Renal pelvis (tissue), 4 donors: ENCODE results near the gene HEATR5B. TPM values are rescaled to one million over a fixed set of nuclear protein-coding genes. Genes with fewer than 3 reads are reported as not detected.
"Not testable (repeated sequence)": the region's sequence is repeated elsewhere in the genome, so short reads cannot be mapped to it uniquely, and the experiment has no call there.

ENCODE experiments used
- DNase-seq: peaks from one replicate; pipeline ENCODE4 v3.0.0-alpha.2; 2013
- polyA plus RNA-seq, 3 donors: library from polyadenylated mRNA; unstranded; fragments of 120-200 nt; gene quantifications; one replicate each; pipeline ENCODE4 v1.2.1, GENCODE V29; 2013; ENCODE audit not compliant: insufficient read length in 3 of 3

Gene HEATR5B
- polyA plus RNA-seq, 3 donors: 20.8 to 27.0 (median 23.3) TPM

- no peak for DNase-seq
These were observed 3.9 kb downstream of the HEATR5B start for GRCh38 chr2:37080266-37080665.

GRCh38 chr2:37070931-37071330 lies 13.2 kb downstream of the HEATR5B start:
- DNase-seq: no peak

DNA sequence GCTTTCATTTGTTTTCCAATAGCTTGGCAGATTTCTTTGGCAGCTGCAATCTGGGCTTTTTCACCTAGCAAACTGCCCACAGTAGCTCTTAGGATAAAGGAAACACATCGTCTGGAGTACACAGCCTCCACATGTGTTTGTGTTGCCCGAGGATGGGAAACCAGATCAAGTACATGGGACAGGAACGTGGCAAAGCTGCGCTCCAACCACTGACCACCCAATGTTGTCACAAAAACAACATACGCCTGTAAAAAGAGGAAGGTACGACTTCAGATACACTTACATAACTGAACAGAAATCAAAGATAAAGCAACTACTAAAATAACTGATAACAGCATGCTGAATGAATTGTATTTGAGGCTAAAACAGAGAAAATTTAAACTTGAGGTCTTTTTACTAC lies 15.5 kb downstream of the HEATR5B start:
- no peak for DNase-seq

GRCh38 chr2:37061776-37062175 lies 22.4 kb downstream of the HEATR5B start:
- DNase-seq: no peak

DNA sequence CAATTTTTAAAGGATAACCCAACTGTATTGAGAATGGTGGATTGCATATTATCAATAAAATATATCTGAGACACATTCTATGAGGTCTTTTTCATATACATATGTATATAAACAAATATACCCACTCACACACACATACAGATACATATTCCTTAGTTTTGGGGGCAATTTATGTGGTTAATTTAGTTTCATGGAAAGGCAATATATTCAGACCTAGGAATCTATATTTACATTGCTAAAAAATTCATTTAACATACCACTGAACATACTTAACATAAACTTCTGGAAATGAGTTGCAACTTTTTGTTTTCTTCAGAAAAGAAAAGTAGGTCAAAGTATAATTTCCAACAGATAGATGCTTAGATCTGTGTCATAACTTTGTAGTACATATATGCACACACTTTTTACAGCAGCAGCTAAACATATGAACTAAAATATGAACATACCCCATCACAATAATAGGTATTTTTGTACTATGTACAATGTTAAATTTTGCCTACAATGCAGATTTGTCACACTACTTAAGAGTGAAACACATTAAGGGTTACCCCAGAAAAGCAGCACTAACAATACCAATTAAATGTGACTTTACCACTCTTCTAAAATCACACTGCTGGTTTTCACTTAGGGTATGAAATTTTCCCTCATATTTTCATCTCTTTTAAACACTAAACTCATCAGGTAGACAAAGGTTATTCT lies 23.0 kb downstream of the HEATR5B start:
- no peak for DNase-seq

DNA sequence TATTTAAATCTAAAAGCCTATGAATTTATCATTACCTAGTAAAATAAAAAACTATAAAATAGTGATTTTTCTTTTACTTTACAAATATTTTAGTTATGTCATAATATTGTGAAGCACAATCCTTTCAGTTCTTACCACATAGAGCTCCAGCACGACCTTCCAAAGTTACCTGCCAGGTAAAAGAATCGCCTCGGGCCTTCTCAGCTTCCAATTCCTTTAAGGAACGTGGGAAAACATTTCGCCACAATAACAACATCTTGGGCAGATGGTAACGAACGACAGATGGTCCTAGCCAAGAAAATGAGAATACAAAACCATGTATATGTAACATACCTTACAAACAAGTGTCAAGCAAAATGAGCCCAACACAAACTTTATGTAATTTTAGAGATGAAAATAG lies 23.7 kb downstream of the HEATR5B start:
- no peak for DNase-seq

- DNase-seq: no peak
These were observed 24.3 kb downstream of the HEATR5B start for GRCh38 chr2:37059841-37060240.

DNA sequence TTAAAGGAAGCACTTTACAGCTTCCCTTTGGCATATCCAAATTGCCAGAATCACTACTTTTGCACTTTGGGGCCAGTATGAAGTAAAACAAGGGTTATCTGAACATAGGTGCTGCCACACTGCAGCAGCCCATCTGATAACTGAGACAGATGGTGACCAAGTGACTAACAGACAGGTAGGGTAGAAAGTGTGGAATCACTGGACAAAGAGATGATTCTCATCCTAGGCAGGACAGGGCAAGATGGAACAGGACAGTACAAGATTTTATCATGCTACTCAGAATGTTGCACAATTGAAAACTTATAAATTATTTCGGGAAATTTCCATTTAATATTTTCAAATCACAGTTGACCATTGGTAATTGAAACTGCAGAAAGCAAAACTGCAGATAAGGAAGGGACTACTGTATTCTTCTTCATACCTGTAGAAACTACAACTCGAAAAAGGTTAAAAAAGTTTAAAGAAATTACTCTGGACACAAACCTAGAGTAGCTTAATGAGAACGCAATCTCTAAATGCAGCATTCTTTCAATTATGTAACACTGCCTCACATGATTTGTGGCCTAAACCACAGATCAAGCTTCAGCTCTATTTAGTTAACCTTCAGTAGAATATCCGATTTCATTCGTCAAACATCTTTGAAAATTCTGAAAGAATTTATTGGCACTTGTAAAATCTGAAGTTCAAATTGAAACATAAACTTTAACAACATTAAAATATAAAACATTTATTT lies 31.4 kb downstream of the HEATR5B start:
- no peak for DNase-seq

DNA sequence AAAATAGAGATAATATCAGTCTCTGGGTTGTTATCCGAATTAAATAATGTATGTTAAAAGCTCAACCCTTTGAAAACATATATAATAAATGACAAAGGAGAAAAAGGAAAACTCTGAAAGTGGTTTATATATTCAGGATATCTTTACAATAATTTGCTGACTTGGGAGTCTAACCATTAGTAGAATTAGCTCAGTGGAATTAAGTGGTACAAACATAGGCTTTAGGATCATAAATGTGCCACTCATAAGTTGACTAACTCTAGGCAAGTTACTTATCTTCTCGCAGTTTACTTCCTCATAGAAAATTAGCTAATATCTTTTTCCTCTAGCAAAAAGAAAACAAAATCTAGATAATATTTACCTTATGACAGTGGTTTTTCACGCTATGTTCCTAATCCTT lies 44.6 kb downstream of the HEATR5B start:
- no peak for DNase-seq

GRCh38 chr2:37037771-37038170 lies 46.4 kb downstream of the HEATR5B start:
- DNase-seq: no peak

DNA sequence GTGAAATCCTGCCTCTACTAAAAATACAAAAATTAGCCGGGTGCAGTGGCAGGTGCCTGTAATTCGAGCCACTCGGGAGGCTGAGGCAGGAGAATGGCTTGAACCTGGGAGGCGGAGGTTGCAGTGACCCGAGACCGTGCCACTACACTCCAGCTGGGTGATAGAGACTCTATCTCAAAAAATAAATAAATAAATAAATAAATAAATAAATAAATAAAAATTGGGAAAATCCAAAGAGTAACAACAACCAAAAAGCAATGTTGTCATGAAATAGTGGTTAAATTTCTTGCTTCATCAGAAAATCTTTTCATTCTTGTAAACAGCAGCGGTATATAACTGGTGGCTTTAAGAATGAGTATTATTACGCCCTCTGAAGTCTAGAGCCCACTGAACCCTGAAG lies 54.4 kb downstream of the HEATR5B start:
- no peak for DNase-seq

- DNase-seq: no peak
These were observed 58.1 kb downstream of the HEATR5B start for GRCh38 chr2:37026050-37026449.

DNA sequence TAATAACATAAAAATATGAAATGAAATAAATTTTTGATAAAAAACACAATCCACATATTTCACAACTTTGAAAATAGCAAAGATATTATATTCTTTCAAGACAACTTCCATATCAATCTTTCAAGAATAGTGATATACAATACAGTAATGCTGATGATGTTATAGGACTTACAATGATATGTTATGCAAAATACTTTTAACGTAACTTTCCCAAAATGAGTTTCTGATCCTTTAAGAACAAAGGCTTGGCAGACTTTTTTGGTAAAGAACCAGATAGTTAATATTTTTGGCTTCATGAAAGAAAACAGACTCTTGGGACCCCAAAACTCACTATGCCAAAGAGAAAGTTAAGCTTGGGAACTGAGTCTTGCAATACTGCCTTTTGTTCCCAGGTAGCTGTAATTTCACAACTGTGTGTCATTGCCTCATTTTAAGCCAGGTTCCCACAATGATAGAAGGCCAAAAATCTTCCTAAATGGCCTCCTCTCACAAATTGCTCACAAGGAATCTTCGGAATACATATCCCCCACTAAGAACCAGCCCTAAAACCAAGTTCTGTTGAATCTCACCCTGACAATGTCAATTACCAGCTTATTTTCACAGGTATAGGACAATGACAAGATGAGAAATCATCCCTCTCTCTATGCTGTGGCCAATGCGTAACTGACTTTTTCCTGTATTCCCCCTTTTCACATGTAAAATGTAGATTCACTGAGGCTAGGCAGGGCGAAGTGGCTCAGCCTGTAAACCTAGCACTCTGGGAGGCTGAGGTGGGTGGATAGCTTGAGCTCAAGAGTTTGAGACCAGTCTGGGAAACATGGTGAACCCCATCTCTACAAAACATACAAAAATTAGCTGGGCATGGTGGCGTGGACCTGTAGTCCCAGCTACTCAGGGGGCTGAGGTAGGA lies 63.0 kb downstream of the HEATR5B start:
- DNase-seq: no peak

DNA sequence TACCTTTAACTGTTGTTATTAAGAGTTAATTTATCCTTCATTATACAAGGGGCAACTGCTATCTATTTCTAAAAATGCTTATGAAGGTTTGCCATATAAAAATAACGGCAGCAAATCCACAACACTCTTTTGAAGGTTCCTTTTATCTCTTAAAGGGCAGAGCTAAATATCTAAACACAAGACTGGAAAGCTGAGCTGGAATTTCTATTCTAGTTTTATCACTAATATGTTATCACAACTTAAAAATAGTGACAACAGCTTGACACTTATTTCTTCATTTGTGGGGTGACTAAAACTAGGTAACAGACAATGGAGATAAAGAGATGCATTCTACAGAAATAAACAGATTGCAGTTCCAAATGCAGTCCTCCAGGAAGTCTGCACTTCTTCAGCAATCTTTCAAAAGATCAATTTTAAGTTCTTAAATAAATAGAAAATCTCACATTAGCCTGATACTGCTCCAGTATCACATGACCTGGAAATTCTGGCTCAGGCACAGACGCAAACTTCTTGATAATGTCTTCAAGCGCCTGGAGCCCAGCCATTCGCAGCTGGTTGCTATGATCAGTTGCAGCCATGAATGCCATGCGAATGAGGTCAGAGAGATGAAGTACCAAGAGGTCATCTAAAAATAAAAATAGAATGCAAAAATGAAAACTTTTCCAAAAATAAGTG lies 63.8 kb downstream of the HEATR5B start:
- no peak for DNase-seq

DNA sequence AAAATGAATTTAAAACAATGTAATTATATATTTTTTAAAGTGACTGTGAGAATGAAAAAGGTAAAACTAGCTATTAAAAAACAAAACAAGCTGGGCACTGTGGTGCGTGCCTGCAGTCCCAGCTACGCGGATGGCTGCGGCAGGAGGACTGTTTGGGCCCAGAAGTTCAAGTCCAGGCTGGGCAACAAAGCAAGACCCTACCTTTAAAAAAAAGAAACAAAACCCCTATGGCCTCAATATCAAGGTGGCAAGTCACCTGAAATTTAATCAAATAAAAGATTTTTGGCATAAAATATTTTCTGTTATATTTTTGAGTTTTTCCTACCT lies 70.9 kb downstream of the HEATR5B start:
- no peak for DNase-seq

DNA sequence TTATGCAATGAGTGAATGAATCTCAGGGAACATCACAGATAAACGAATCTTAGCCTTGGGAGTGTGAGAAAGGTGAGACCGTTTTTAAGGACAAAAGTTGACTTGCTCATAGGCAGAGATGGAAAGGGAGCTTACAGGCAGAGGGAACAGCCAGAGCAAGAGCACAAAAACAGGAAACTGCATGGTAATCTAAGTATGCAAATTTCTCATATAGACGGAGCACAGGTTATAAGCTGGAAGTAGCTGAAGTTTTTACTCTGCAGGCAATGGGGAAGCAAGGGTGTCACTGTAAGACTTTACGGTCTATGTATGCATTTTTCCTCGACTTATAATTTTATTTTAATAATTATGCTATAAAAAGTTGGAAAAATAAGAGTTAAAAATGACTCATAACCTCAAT lies 73.0 kb downstream of the HEATR5B start:
- no peak for DNase-seq

DNA sequence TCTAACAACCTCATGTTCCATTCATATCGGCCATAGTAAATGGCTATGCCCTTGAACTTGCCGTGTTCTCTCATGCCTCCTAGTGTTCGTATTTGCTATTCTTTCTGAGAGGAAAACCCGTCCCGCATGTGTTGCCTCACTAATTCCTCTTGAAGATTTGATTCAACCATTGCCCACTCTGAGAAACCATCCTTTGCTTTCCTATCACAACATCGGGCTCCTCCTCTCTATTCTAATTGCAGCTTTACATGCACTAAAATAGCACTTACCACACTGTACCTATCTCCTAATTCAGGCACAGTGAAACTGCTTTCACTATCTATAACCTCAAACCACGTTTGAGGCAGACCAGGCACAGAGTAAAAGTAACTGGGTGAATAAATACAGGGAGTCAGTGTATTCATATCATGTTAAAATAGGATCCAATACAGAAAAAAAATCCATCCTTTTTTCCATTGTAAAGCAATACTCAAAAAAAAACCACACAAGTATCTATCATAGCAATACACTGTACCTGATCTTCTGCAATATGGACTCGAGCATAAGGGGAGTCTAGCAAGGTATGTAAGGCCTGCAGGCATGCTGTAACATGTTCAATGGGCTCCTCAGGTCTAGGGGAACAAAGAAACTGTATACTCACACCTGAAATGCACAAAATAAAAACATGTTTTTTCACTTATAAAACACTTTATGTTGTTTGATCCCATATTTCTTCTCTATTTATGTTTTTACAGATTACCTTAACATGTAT lies 78.9 kb downstream of the HEATR5B start:
- peak; percentile 4 for DNase-seq

- DNase-seq: no peak
These were observed 83.1 kb downstream of the HEATR5B start for GRCh38 chr2:37000988-37001556.

DNA sequence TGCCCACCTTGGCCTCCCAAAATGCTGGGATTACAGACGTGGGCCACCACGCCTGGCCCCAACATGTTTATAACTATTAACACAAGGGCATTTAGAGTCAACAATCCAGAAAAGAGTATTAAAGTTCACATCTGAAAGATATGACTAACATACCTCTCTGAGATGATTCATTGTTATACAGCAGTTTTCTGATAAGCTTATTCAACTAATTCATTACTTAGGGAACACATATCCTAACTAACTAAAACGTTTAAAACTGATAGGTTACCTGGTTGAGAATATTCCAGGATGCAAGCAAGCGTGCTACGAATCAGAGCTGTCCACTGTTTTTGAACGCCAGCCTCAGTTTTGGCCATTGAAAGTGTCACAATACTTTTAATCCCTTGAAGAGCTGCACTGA lies 83.9 kb downstream of the HEATR5B start:
- no peak for DNase-seq

- not testable (repeated sequence) for DNase-seq
These were observed 84.8 kb downstream of the HEATR5B start for GRCh38 chr2:36999416-36999815.
